ENCODE results near the gene PRG2. TPM values are rescaled to one million over a fixed set of nuclear protein-coding genes. Genes with fewer than 3 reads are reported as not detected.

The PRG2 gene
- total and polyA plus RNA-seq, 5 donors from 2014 or later: 0.13 TPM; not detected in 4

GRCh38 chr11:57399972-57400578, 9.6 kb upstream of the PRG2 start:
- no peak for ATAC-seq (ENCODE audit: low read depth in 2 of 2)
- H3K4me3 Mint-ChIP-seq: no peak overlapping the region
- no peaks in the 10 kb centered on the region for H3K27me3 Mint-ChIP-seq
- peaks cover 8% of the 10 kb centered on the region for H3K36me3 Mint-ChIP-seq
- Histone ChIP-seq H3K9me3 (ENCODE audit: control insufficient read depth in 2 of 2, low read length in 2 of 2) (no peaks in the 10 kb centered on the region), H3K4me3 (ENCODE audit: low read depth, low read length) (no peak overlapping the region), H3K36me3 (ENCODE audit: control insufficient read depth, insufficient read depth, low read length) (no peaks in the 10 kb centered on the region), H3K27me3 (ENCODE audit: control insufficient read depth, insufficient read depth, low read length) (no peaks in the 10 kb centered on the region), H3K27ac (ENCODE audit: insufficient read depth, low read length, poor library complexity, severe bottlenecking) (no peak overlapping the region), H3K4me1 (ENCODE audit: control insufficient read depth, insufficient read depth, low read length, poor library complexity, severe bottlenecking) (no peaks in the 10 kb centered on the region)
- DNase-seq: no peak
- no peaks in the 10 kb centered on the region for H3K9me3 Mint-ChIP-seq
- H3K4me1 Mint-ChIP-seq: no peaks in the 10 kb centered on the region
- H3K27ac Mint-ChIP-seq: no peak overlapping the region

- H3K9me3 Mint-ChIP-seq: no peaks in the 10 kb centered on the region
- no peak overlapping the region for H3K27ac ChIP-seq (ENCODE audit: insufficient read depth, low read length, poor library complexity, severe bottlenecking)
These were observed 8.8 kb upstream of the PRG2 start for GRCh38 chr11:57399221-57399620.

GRCh38 chr11:57397394-57397990, 7.0 kb upstream of the PRG2 start:
- H3K27me3 ChIP-seq (ENCODE audit: control insufficient read depth, insufficient read depth, low read length): no peaks in the 10 kb centered on the region
- ATAC-seq (ENCODE audit: low read depth in 2 of 2) (no peak), DNase-seq (no peak)
- H3K9me3 ChIP-seq (ENCODE audit: control insufficient read depth in 2 of 2, low read length in 2 of 2): no peaks in the 10 kb centered on the region
- Mint-ChIP-seq H3K4me1 (no peaks in the 10 kb centered on the region), H3K4me3 (no peak overlapping the region), H3K36me3 (no peaks in the 10 kb centered on the region), H3K27ac (no peak overlapping the region), H3K9me3 (no peaks in the 10 kb centered on the region), H3K27me3 (no peaks in the 10 kb centered on the region)
- H3K36me3 ChIP-seq (ENCODE audit: control insufficient read depth, insufficient read depth, low read length): no peaks in the 10 kb centered on the region
- H3K4me3 ChIP-seq (ENCODE audit: low read depth, low read length): no peak overlapping the region
- no peaks in the 10 kb centered on the region for H3K4me1 ChIP-seq (ENCODE audit: control insufficient read depth, insufficient read depth, low read length, poor library complexity, severe bottlenecking)
- no peak overlapping the region for H3K27ac ChIP-seq (ENCODE audit: insufficient read depth, low read length, poor library complexity, severe bottlenecking)

More at GRCh38 chr11:57399221-57399620, 8.8 kb upstream of the PRG2 start:
- no peak overlapping the region for H3K27ac Mint-ChIP-seq
- Histone ChIP-seq H3K4me3 (ENCODE audit: low read depth, low read length) (no peak overlapping the region), H3K4me1 (ENCODE audit: control insufficient read depth, insufficient read depth, low read length, poor library complexity, severe bottlenecking) (no peaks in the 10 kb centered on the region), H3K36me3 (ENCODE audit: control insufficient read depth, insufficient read depth, low read length) (no peaks in the 10 kb centered on the region), H3K27me3 (ENCODE audit: control insufficient read depth, insufficient read depth, low read length) (no peaks in the 10 kb centered on the region), H3K9me3 (ENCODE audit: control insufficient read depth in 2 of 2, low read length in 2 of 2) (no peaks in the 10 kb centered on the region)
- peaks cover 6% of the 10 kb centered on the region for H3K36me3 Mint-ChIP-seq
- no peak for ATAC-seq (ENCODE audit: low read depth in 2 of 2)
- no peaks in the 10 kb centered on the region for H3K4me1 Mint-ChIP-seq
- no peak overlapping the region for H3K4me3 Mint-ChIP-seq
- no peaks in the 10 kb centered on the region for H3K27me3 Mint-ChIP-seq
- DNase-seq: no peak

- ATAC-seq (ENCODE audit: low read depth in 2 of 2) (no peak), DNase-seq (no peak)
- no peaks in the 10 kb centered on the region for H3K9me3 Mint-ChIP-seq
- no peaks in the 10 kb centered on the region for H3K36me3 Mint-ChIP-seq
- no peaks in the 10 kb centered on the region for H3K4me1 Mint-ChIP-seq
- no peak overlapping the region for H3K4me3 Mint-ChIP-seq
- H3K27me3 Mint-ChIP-seq: no peaks in the 10 kb centered on the region
- Histone ChIP-seq H3K4me3 (ENCODE audit: low read depth, low read length) (no peak overlapping the region), H3K36me3 (ENCODE audit: control insufficient read depth, insufficient read depth, low read length) (no peaks in the 10 kb centered on the region), H3K9me3 (ENCODE audit: control insufficient read depth in 2 of 2, low read length in 2 of 2) (no peaks in the 10 kb centered on the region), H3K4me1 (ENCODE audit: control insufficient read depth, insufficient read depth, low read length, poor library complexity, severe bottlenecking) (no peaks in the 10 kb centered on the region), H3K27ac (ENCODE audit: insufficient read depth, low read length, poor library complexity, severe bottlenecking) (no peak overlapping the region), H3K27me3 (ENCODE audit: control insufficient read depth, insufficient read depth, low read length) (no peaks in the 10 kb centered on the region)
- no peak overlapping the region for H3K27ac Mint-ChIP-seq
These were observed 6.3 kb upstream of the PRG2 start for GRCh38 chr11:57396744-57397143.

GRCh38 chr11:57395905-57396623, 5.6 kb upstream of the PRG2 start:
- ATAC-seq (ENCODE audit: low read depth in 2 of 2) (no peak), DNase-seq (no peak)
- H3K36me3 Mint-ChIP-seq: no peaks in the 10 kb centered on the region
- no peak overlapping the region for H3K27ac Mint-ChIP-seq
- Histone ChIP-seq H3K9me3 (ENCODE audit: control insufficient read depth in 2 of 2, low read length in 2 of 2) (no peaks in the 10 kb centered on the region), H3K27ac (ENCODE audit: insufficient read depth, low read length, poor library complexity, severe bottlenecking) (no peak overlapping the region), H3K27me3 (ENCODE audit: control insufficient read depth, insufficient read depth, low read length) (no peaks in the 10 kb centered on the region), H3K36me3 (ENCODE audit: control insufficient read depth, insufficient read depth, low read length) (no peaks in the 10 kb centered on the region), H3K4me1 (ENCODE audit: control insufficient read depth, insufficient read depth, low read length, poor library complexity, severe bottlenecking) (no peaks in the 10 kb centered on the region), H3K4me3 (ENCODE audit: low read depth, low read length) (no peak overlapping the region)
- no peaks in the 10 kb centered on the region for H3K9me3 Mint-ChIP-seq
- H3K4me1 Mint-ChIP-seq: no peaks in the 10 kb centered on the region
- no peaks in the 10 kb centered on the region for H3K27me3 Mint-ChIP-seq
- H3K4me3 Mint-ChIP-seq: no peak overlapping the region

- H3K4me1 ChIP-seq (ENCODE audit: control insufficient read depth, insufficient read depth, low read length, poor library complexity, severe bottlenecking): no peaks in the 10 kb centered on the region
- H3K27ac Mint-ChIP-seq: no peak overlapping the region
- no peak overlapping the region for H3K4me3 Mint-ChIP-seq
- no peaks in the 10 kb centered on the region for H3K36me3 Mint-ChIP-seq
- no peak for ATAC-seq (ENCODE audit: low read depth in 2 of 2)
- no peak overlapping the region for H3K4me3 ChIP-seq (ENCODE audit: low read depth, low read length)
- H3K9me3 Mint-ChIP-seq: no peaks in the 10 kb centered on the region
- H3K4me1 Mint-ChIP-seq: no peaks in the 10 kb centered on the region
- no peaks in the 10 kb centered on the region for H3K27me3 ChIP-seq (ENCODE audit: control insufficient read depth, insufficient read depth, low read length)
- no peak overlapping the region for H3K27ac ChIP-seq (ENCODE audit: insufficient read depth, low read length, poor library complexity, severe bottlenecking)
- H3K9me3 ChIP-seq (ENCODE audit: control insufficient read depth in 2 of 2, low read length in 2 of 2): no peaks in the 10 kb centered on the region
- H3K27me3 Mint-ChIP-seq: no peaks in the 10 kb centered on the region
- DNase-seq: no peak
- H3K36me3 ChIP-seq (ENCODE audit: control insufficient read depth, insufficient read depth, low read length): no peaks in the 10 kb centered on the region
These were observed 3.9 kb upstream of the PRG2 start for GRCh38 chr11:57394203-57394965.

GRCh38 chr11:57392763-57393105, 2.3 kb upstream of the PRG2 start:
- no peaks in the 10 kb centered on the region for H3K9me3 Mint-ChIP-seq
- H3K27ac ChIP-seq (ENCODE audit: insufficient read depth, low read length, poor library complexity, severe bottlenecking): no peak overlapping the region
- no peaks in the 10 kb centered on the region for H3K4me1 ChIP-seq (ENCODE audit: control insufficient read depth, insufficient read depth, low read length, poor library complexity, severe bottlenecking)
- no peak overlapping the region for H3K4me3 ChIP-seq (ENCODE audit: low read depth, low read length)
- no peaks in the 10 kb centered on the region for H3K27me3 Mint-ChIP-seq
- H3K36me3 Mint-ChIP-seq: no peaks in the 10 kb centered on the region
- H3K27ac Mint-ChIP-seq: no peak overlapping the region
- DNase-seq (no peak), ATAC-seq (ENCODE audit: low read depth in 2 of 2) (no peak)
- H3K4me3 Mint-ChIP-seq: no peak overlapping the region
- H3K36me3 ChIP-seq (ENCODE audit: control insufficient read depth, insufficient read depth, low read length): no peaks in the 10 kb centered on the region
- H3K9me3 ChIP-seq (ENCODE audit: control insufficient read depth in 2 of 2, low read length in 2 of 2): no peaks in the 10 kb centered on the region
- no peaks in the 10 kb centered on the region for H3K27me3 ChIP-seq (ENCODE audit: control insufficient read depth, insufficient read depth, low read length)
- H3K4me1 Mint-ChIP-seq: no peaks in the 10 kb centered on the region

Data from CD4-positive, CD25-positive, alpha-beta regulatory T cell (primary cell).